ENCODE measurements around the gene ZNF236.
"Not testable (repeated sequence)": the region's sequence is repeated elsewhere in the genome, so short reads cannot be mapped to it uniquely, and the experiment has no call there.

The ZNF236 gene

GRCh38 chr18:76803814-76804213 is 18.5 kb upstream of the ZNF236 start:
- Histone ChIP-seq H3K27ac (no peak overlapping the region), H3K36me3 (peaks cover 0 to 4% (median 4%) of the 10 kb centered on the region in 3 donors), H3K4me1 (peaks cover 0 to 17% (median 15%) of the 10 kb centered on the region in 4 donors), H3K27me3 (peaks cover 0 to 7% of the 10 kb centered on the region in 2 donors), H3K9me3 (no peaks in the 10 kb centered on the region), H3K4me3 (no peak overlapping the region)
- peak; percentile 65 to 77 for TF ChIP-seq CTCF (IDR thresholded peaks at IDR 0.05)
- intact Hi-C loops (cut with DNase I; ENCODE audit: low total_unique reads) = loop anchor here (5.0 to 10.0 kb wide), 2 partner anchors 68 to 181 kb away; no protein-coding TSS in a partner anchor
- peak; percentile 50 to 71 for DNase-seq

GRCh38 chr18:76805221-76805620 is 17.1 kb upstream of the ZNF236 start:
- Histone ChIP-seq H3K4me3 (no peak overlapping the region), H3K9me3 (no peaks in the 10 kb centered on the region), H3K27me3 (peaks cover 0 to 7% of the 10 kb centered on the region in 2 donors), H3K27ac (no peak overlapping the region), H3K36me3 (peaks cover 0 to 14% (median 4%) of the 10 kb centered on the region in 3 donors), H3K4me1 (peaks cover 0 to 17% (median 15%) of the 10 kb centered on the region in 4 donors)
- intact Hi-C loops (cut with DNase I; ENCODE audit: low total_unique reads) = loop anchor here (10.0 kb wide), 1 partner anchor 180 kb away; no protein-coding TSS in a partner anchor
- no peak for TF ChIP-seq CTCF (IDR thresholded peaks at IDR 0.05)
- no peak for DNase-seq

GRCh38 chr18:76806301-76806700 is 16.1 kb upstream of the ZNF236 start:
- Histone ChIP-seq H3K27me3 (peaks cover 0 to 6% of the 10 kb centered on the region in 2 donors), H3K27ac (no peak overlapping the region), H3K4me3 (no peak overlapping the region), H3K9me3 (no peaks in the 10 kb centered on the region), H3K36me3 (peaks cover 0 to 14% (median 4%) of the 10 kb centered on the region in 3 donors), H3K4me1 (peaks cover 0 to 17% (median 15%) of the 10 kb centered on the region in 4 donors)
- no peak for TF ChIP-seq CTCF (IDR thresholded peaks at IDR 0.05)
- intact Hi-C loops (cut with DNase I; ENCODE audit: low total_unique reads) = loop anchor here (10.0 kb wide), 1 partner anchor 178 kb away; no protein-coding TSS in a partner anchor
- no peak for DNase-seq

GRCh38 chr18:76808561-76808960 is 13.8 kb upstream of the ZNF236 start:
- Histone ChIP-seq H3K36me3 (peaks cover 0 to 14% (median 4%) of the 10 kb centered on the region in 3 donors), H3K4me1 (peaks cover 0 to 5% (median 4%) of the 10 kb centered on the region in 4 donors), H3K27ac (no peak overlapping the region), H3K4me3 (no peak overlapping the region), H3K9me3 (no peaks in the 10 kb centered on the region), H3K27me3 (no peaks in the 10 kb centered on the region)
- intact Hi-C loops (cut with DNase I; ENCODE audit: low total_unique reads) = loop anchor here (10.0 kb wide), 1 partner anchor 176 kb away; no protein-coding TSS in a partner anchor
- no peak for DNase-seq
- TF ChIP-seq CTCF (IDR thresholded peaks at IDR 0.05) = no peak

- H3K36me3 ChIP-seq = peaks cover 0 to 26% (median 4%) of the 10 kb centered on the region in 3 donors
- H3K4me3 ChIP-seq; DNase-seq; H3K4me1 ChIP-seq; H3K9me3 ChIP-seq; H3K27ac ChIP-seq; H3K27me3 ChIP-seq; intact Hi-C loops (cut with DNase I; ENCODE audit: low total_unique reads): not testable (repeated sequence)
These were observed 10.8 kb upstream of the ZNF236 start for GRCh38 chr18:76811530-76811929.

- Histone ChIP-seq H3K4me1 (peaks cover 0 to 2% (median 0%) of the 10 kb centered on the region in 4 donors), H3K4me3 (no peak overlapping the region), H3K27me3 (no peaks in the 10 kb centered on the region), H3K36me3 (peaks cover 0 to 18% (median 0%) of the 10 kb centered on the region in 3 donors), H3K27ac (no peak overlapping the region), H3K9me3 (no peaks in the 10 kb centered on the region)
- intact Hi-C loops (cut with DNase I; ENCODE audit: low total_unique reads) = no loop called here
- TF ChIP-seq CTCF (IDR thresholded peaks at IDR 0.05) = no peak
- no peak for DNase-seq
These were observed 8.1 kb upstream of the ZNF236 start for GRCh38 chr18:76814256-76814655.
